ENCODE data around the gene ASS1. TPM values are rescaled to one million over a fixed set of nuclear protein-coding genes. Genes with fewer than 3 reads are reported as not detected.

Gene ASS1
- total RNA-seq, 2 experiments from 2014 or later: 2.6 to 4.1 TPM

GRCh38 chr9:130448035-130448624 is 3.4 kb downstream of the ASS1 start:
- Mint-ChIP-seq H3K27ac (peak overlapping the region; percentile 27), H3K36me3 (no peaks in the 10 kb centered on the region), H3K9me3 (no peaks in the 10 kb centered on the region), H3K27me3 (peaks cover 24% of the 10 kb centered on the region), H3K4me3 (no peak overlapping the region), H3K4me1 (peaks cover 22% of the 10 kb centered on the region)
- DNase-seq (no peak), ATAC-seq (ENCODE audit: low read depth) (peak; percentile 28)
- POLR2A ChIA-PET: interaction anchor here (0.7 kb wide), 1 partner anchor 262 kb away, joined by 3 read pairs; no protein-coding TSS in a partner anchor

GRCh38 chr9:130448771-130449603 is 4.2 kb downstream of the ASS1 start:
- ATAC-seq (ENCODE audit: low read depth): no peak
- POLR2A ChIA-PET: no interaction called here
- Mint-ChIP-seq H3K4me3 (no peak overlapping the region), H3K27ac (no peak overlapping the region), H3K4me1 (peaks cover 22% of the 10 kb centered on the region), H3K9me3 (no peaks in the 10 kb centered on the region), H3K36me3 (no peaks in the 10 kb centered on the region), H3K27me3 (peaks cover 17% of the 10 kb centered on the region)
- DNase-seq: no peak

- Mint-ChIP-seq H3K9me3 (no peaks in the 10 kb centered on the region), H3K27ac (no peak overlapping the region), H3K27me3 (peaks cover 11% of the 10 kb centered on the region), H3K4me1 (peaks cover 22% of the 10 kb centered on the region), H3K36me3 (no peaks in the 10 kb centered on the region), H3K4me3 (no peak overlapping the region)
- POLR2A ChIA-PET: no interaction called here
- ATAC-seq (ENCODE audit: low read depth) (no peak), DNase-seq (no peak)
Observed at GRCh38 chr9:130450344-130451003, 5.7 kb downstream of the ASS1 start.

GRCh38 chr9:130451004-130451390 is 6.2 kb downstream of the ASS1 start:
- POLR2A ChIA-PET: no interaction called here
- H3K9me3 Mint-ChIP-seq: no peaks in the 10 kb centered on the region
- H3K36me3 Mint-ChIP-seq: no peaks in the 10 kb centered on the region
- H3K4me3 Mint-ChIP-seq: no peak overlapping the region
- no peak overlapping the region for H3K27ac Mint-ChIP-seq
- DNase-seq: no peak
- H3K27me3 Mint-ChIP-seq: peaks cover 7% of the 10 kb centered on the region
- no peak for ATAC-seq (ENCODE audit: low read depth)
- peaks cover 22% of the 10 kb centered on the region for H3K4me1 Mint-ChIP-seq

GRCh38 chr9:130451509-130452388 is 7.0 kb downstream of the ASS1 start:
- H3K27me3 Mint-ChIP-seq: peaks cover 7% of the 10 kb centered on the region
- POLR2A ChIA-PET: no interaction called here
- H3K27ac Mint-ChIP-seq: no peak overlapping the region
- H3K9me3 Mint-ChIP-seq: no peaks in the 10 kb centered on the region
- H3K36me3 Mint-ChIP-seq: no peaks in the 10 kb centered on the region
- ATAC-seq (ENCODE audit: low read depth) (no peak), DNase-seq (no peak)
- H3K4me1 Mint-ChIP-seq: peaks cover 22% of the 10 kb centered on the region
- H3K4me3 Mint-ChIP-seq: no peak overlapping the region

GRCh38 chr9:130452835-130453234 is 8.1 kb downstream of the ASS1 start:
- ATAC-seq (ENCODE audit: low read depth): no peak
- no peak for DNase-seq
- POLR2A ChIA-PET: no interaction called here
- Mint-ChIP-seq H3K9me3 (no peaks in the 10 kb centered on the region), H3K27ac (no peak overlapping the region), H3K4me1 (peaks cover 15% of the 10 kb centered on the region), H3K4me3 (no peak overlapping the region), H3K27me3 (peaks cover 5% of the 10 kb centered on the region), H3K36me3 (no peaks in the 10 kb centered on the region)

GRCh38 chr9:130453487-130453886 is 8.7 kb downstream of the ASS1 start:
- H3K4me3 Mint-ChIP-seq: no peak overlapping the region
- peaks cover 11% of the 10 kb centered on the region for H3K4me1 Mint-ChIP-seq
- peaks cover 5% of the 10 kb centered on the region for H3K27me3 Mint-ChIP-seq
- no peak overlapping the region for H3K27ac Mint-ChIP-seq
- no peaks in the 10 kb centered on the region for H3K36me3 Mint-ChIP-seq
- DNase-seq (no peak), ATAC-seq (ENCODE audit: low read depth) (no peak)
- H3K9me3 Mint-ChIP-seq: no peaks in the 10 kb centered on the region
- POLR2A ChIA-PET: no interaction called here

- Mint-ChIP-seq H3K27ac (no peak overlapping the region), H3K36me3 (no peaks in the 10 kb centered on the region), H3K4me3 (no peak overlapping the region), H3K27me3 (peaks cover 5% of the 10 kb centered on the region), H3K4me1 (peaks cover 8% of the 10 kb centered on the region), H3K9me3 (no peaks in the 10 kb centered on the region)
- ATAC-seq (ENCODE audit: low read depth) (no peak), DNase-seq (no peak)
- POLR2A ChIA-PET: no interaction called here
Observed at GRCh38 chr9:130454096-130454811, 9.5 kb downstream of the ASS1 start.

- peaks cover 5% of the 10 kb centered on the region for H3K27me3 Mint-ChIP-seq
- H3K4me1 Mint-ChIP-seq: peaks cover 6% of the 10 kb centered on the region
- ATAC-seq (ENCODE audit: low read depth) (no peak), DNase-seq (no peak)
- H3K36me3 Mint-ChIP-seq: no peaks in the 10 kb centered on the region
- H3K27ac Mint-ChIP-seq: no peak overlapping the region
- no peak overlapping the region for H3K4me3 Mint-ChIP-seq
- POLR2A ChIA-PET: no interaction called here
- no peaks in the 10 kb centered on the region for H3K9me3 Mint-ChIP-seq
Observed at GRCh38 chr9:130454812-130455325, 10.1 kb downstream of the ASS1 start.

- no peaks in the 10 kb centered on the region for H3K36me3 Mint-ChIP-seq
- no peak overlapping the region for H3K27ac Mint-ChIP-seq
- no peak overlapping the region for H3K4me3 Mint-ChIP-seq
- no peaks in the 10 kb centered on the region for H3K4me1 Mint-ChIP-seq
- H3K27me3 Mint-ChIP-seq: peaks cover 6% of the 10 kb centered on the region
- no peak for ATAC-seq (ENCODE audit: low read depth)
- DNase-seq: no peak
- POLR2A ChIA-PET: interaction anchor here (0.6 to 0.7 kb wide), 3 partner anchors 56 to 572 kb away, joined by 3 to 4 read pairs (median 3); no protein-coding TSS in a partner anchor
- H3K9me3 Mint-ChIP-seq: no peaks in the 10 kb centered on the region
Observed at GRCh38 chr9:130458027-130458803, 13.5 kb downstream of the ASS1 start.

GRCh38 chr9:130458804-130459067 is 14.0 kb downstream of the ASS1 start:
- no peak for DNase-seq
- Mint-ChIP-seq H3K9me3 (no peaks in the 10 kb centered on the region), H3K4me1 (no peaks in the 10 kb centered on the region), H3K36me3 (no peaks in the 10 kb centered on the region), H3K27ac (no peak overlapping the region), H3K27me3 (peaks cover 6% of the 10 kb centered on the region), H3K4me3 (no peak overlapping the region)
- ATAC-seq (ENCODE audit: low read depth): no peak
- POLR2A ChIA-PET: no interaction called here

- DNase-seq (no peak), ATAC-seq (ENCODE audit: low read depth) (no peak)
- H3K4me3 Mint-ChIP-seq: no peak overlapping the region
- POLR2A ChIA-PET: no interaction called here
- no peaks in the 10 kb centered on the region for H3K9me3 Mint-ChIP-seq
- H3K27me3 Mint-ChIP-seq: peaks cover 6% of the 10 kb centered on the region
- H3K36me3 Mint-ChIP-seq: no peaks in the 10 kb centered on the region
- no peak overlapping the region for H3K27ac Mint-ChIP-seq
- H3K4me1 Mint-ChIP-seq: no peaks in the 10 kb centered on the region
Observed at GRCh38 chr9:130459151-130459550, 14.4 kb downstream of the ASS1 start.
